HG03108 (cell line): ENCODE data around the gene PRDX6.
"Not testable (repeated sequence)": the region's sequence is repeated elsewhere in the genome, so short reads cannot be mapped to it uniquely, and the experiment has no call there.

Experiments used
- ATAC-seq: cut with Tn5 transposase; IDR thresholded peaks from one replicate; pipeline ENCODE4 v1.9.1; 2021; ENCODE audit warnings: moderate library complexity; ENCODE audit not compliant: unreplicated experiment

PRDX6 gene

DNA sequence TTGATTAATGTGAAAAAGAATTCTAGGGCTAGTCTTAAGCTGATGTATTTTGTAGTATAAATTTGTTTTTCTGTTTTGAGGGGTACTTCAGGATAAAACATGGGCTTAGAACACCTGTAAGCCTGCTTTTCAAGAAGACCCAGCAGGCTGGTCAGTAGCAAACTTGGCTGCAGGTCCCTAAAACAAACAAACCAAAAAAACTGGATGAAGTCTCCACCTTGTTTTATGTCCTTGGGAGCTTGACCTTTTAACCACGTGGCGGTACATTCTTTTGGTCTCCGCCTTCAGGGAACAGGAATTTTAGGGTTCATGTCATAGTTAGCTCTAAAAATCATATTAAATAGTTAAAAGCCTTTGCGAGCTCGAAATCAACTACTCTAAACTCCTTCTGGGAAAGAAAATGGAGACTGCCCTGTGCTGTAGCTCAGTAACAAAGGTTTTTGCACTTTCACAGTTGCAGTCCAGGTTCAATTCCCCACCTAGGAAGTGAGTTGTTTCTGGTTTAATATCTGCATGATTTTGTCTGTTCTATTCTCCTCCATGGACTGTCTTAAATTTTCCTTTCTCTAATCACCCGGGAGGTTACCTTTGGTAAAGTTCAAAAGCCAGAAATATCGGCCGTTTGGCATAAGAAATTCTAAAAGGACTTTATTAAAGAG, 18.6 kb downstream of the PRDX6 start:
- ATAC-seq = no peak

- no peak for ATAC-seq
These were observed 19.7 kb downstream of the PRDX6 start for GRCh38 chr1:173496757-173497320.

- ATAC-seq = no peak
These were observed 22.6 kb downstream of the PRDX6 start for GRCh38 chr1:173499729-173500128.

DNA sequence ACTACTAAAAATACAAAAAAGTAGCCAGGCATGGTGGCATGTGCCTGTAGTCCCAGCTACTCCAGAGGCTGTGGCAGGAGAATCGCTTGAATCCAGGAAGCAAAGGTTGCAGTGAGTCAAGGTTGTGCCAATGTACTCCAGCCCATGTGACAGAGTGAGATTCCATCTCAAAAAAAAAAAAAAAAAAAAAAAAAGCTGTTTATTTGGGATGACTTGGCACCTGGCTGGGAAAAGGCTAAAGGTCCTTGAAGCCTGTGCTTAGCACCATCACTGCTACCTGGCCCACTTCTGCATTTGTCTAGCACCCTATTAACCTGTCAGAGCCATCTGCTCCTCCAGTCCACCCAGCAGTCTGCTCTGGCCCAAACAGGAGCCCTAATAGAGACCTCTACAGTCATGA, 25.0 kb downstream of the PRDX6 start:
- ATAC-seq = no peak

GRCh38 chr1:173503391-173503790, 26.3 kb downstream of the PRDX6 start:
- ATAC-seq = no peak

- no peak for ATAC-seq
These were observed 27.1 kb downstream of the PRDX6 start for GRCh38 chr1:173504268-173504667.

DNA sequence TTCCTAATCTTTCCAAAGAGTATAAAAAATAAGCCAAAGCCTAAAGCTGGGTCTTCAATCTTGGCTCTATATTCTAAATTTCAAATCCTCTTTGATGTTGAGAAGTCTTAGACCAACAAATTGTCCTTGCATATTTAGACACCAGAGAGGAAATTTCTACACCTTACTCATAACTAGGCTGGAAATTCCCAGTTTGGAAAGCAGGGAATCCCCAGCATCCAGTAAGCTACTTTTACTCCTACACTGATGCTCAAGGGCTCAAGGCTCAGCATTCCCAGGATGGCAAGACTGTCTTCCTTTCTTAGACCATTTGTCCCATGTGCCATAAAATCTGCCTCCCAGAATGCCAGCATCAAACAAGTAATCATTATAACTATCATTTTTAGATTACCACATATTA, 28.3 kb downstream of the PRDX6 start:
- ATAC-seq = no peak

- no peak for ATAC-seq
These were observed 29.3 kb downstream of the PRDX6 start for GRCh38 chr1:173506437-173506836.

DNA sequence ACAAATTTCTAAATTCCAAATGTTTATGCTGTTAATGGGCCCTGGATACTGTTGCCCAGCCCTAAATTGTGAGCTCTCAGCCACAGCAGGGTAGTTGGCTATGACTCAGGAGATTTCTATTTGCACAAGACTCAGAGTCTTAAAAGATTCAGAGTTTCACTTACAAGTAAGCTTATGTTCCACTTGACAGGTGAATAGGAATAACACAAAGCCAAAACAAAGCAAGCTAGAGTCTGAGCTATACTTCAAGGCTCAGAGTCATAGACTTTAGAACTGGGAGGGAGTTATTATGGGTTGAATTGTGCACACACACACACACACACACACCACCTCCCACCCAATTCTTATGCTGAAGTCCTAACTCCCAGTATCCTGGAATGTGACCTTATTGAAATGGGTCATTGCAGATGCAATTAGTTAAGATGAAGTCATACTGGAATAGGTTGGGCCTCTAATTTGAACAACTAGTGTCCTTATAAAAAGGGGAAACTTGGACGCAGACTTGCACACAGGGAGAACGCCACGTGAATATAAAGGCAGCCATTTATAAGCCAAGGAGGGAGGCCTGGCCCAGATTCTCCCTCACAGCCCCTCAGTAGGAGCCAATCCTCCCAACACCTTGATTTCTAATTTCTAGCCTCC, 30.2 kb downstream of the PRDX6 start:
- no peak for ATAC-seq

DNA sequence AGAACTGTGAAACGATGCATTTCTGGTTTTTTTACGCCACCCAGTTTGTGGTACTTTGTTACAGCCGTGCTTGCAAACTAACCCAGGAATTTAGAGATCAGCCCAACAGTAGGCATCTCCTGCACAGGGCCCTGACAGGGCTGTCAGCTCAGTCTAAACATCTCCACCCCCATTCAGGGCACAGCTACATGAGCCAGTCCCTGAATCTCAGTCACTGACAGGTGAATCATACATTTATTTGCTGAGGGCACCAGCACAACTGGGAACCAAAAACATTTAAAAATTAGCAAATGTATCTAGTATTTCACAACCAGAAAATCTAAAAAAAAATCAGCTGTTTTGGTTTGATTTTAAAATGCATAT, 30.7 kb downstream of the PRDX6 start:
- no peak for ATAC-seq

- no peak for ATAC-seq
These were observed 31.4 kb downstream of the PRDX6 start for GRCh38 chr1:173508541-173508940.

GRCh38 chr1:173509797-173510196, 32.7 kb downstream of the PRDX6 start:
- ATAC-seq = no peak

DNA sequence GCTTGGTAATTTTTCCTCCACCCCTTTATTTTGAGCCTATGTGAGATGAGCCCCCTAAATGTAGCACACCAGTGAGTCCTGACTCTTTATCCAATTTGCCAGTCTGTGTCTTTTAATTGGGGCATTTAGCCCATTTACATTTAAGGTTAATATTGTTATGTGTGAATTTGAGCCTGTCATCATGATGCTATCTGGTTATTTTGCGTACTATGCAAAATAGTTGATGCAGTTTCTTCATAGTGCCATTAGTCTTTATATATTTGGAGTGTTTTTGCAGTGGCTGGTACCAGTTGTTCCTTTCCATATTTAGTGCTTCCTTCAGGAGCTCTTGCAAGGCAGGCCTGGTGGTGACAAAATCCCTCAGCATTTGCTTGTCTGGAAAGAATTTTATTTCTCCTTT, 37.4 kb downstream of the PRDX6 start:
- ATAC-seq = not testable (repeated sequence)

DNA sequence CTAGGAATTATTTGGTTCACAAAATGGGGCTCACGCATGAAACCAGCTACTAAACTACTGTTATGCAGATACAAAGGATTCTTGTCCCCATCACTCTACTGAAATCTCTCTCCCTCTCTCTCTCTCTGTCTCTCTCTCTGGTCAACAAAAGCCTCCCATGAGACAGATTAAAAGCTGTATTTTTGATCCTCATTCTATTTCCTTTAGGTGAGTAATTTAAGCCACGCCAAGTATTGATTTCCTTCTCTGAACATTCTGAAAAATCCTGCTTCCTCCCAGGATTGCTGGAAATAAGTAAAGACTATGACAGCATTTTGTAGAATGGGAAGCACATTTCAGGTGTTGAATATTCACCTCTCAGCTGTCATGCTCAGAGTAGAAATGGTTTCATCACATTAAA, 43.7 kb downstream of the PRDX6 start:
- no peak for ATAC-seq

GRCh38 chr1:173523329-173523728, 46.2 kb downstream of the PRDX6 start:
- no peak for ATAC-seq

DNA sequence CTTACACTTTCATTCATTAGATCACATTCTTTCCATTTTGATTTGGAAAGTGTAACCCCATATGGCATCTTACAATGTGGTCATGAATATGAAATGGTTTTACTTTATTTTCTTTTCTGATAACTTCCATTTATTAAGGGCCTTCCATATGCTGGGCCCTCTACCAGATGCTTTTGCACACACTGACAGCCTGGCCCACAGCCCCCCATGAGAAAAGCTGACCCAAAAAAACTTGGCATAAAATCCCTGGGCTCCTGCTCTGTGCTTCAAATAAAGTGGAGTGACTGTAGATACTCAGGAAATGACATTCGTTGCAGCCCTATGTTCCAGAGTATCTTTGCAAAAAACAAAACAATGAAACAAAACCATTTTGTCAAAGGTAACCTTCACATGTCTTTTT, 48.8 kb downstream of the PRDX6 start:
- ATAC-seq = no peak

- ATAC-seq = no peak
These were observed 50.2 kb downstream of the PRDX6 start for GRCh38 chr1:173527151-173527826.

GRCh38 chr1:173529106-173529505, 52.0 kb downstream of the PRDX6 start:
- no peak for ATAC-seq

DNA sequence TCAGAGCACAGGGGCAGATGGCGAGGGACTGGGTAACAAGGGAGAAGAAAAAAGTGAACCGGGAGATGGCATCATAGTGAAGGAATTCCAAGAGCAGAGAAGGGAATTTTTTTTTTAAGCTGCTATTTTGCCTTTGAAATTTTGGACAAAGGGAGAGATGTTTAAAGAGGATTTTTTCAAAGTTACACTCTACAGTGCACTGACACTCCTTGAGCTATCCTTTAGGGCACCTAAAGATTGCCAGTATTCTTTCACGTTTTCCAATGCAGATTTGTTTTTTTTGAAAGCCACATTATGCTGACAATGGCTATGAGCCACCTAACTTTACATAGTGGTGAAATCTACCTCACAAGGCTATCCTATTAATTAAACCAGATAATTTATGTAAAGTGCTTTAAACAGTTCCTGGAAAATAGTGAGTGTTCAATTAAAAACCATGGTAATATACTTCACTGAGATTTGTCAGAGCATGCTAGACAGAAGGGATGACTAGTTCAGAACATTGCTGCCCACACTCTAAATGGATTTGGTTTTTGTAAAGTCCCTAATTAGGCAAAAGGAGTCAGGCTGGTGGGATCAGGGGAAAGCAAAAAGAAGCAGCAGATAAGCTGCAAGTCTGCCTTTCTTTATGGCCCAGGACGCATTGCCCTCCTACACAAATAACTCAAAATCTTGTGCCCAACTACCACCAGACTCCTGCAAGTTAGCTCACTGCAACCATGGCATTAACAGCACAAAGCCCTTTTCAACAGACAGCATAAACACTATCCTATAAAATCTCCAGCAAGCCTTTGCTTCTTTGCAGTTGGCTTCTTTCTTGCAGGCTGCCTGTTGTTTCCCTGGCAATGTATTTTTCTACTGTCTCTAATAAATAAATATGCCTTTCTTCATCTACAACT, 53.9 kb downstream of the PRDX6 start:
- ATAC-seq = no peak

DNA sequence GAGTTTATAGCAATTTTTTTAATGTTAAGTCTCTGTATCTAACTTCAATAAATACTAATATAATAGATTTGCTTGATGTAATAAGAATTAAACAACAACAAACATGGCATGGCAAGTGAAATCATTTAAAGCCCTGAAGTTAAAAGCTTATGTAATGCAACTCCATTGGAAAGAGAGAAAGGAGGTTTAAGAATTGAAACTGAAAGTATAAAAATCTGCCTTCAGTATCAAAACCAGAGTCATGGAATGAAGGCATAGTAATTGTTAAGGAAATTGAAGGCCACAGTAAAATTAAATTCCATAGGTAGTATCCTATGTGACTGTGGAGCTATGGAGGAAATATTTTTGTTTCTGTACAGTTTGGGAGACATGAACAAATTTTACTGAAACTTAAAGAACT, 55.1 kb downstream of the PRDX6 start:
- ATAC-seq = no peak

GRCh38 chr1:173536223-173536622, 59.1 kb downstream of the PRDX6 start:
- no peak for ATAC-seq
